RCC 7860 (cell line): ENCODE measurements around the gene GHRH.

ENCODE experiments used
- DNase-seq: peaks from one replicate; pipeline ENCODE4 v3.0.0-alpha.2; 2015; ENCODE audit warnings: low spot score
- FAIRE-seq: peaks from 2 replicates; lab custom pipeline; 2012; peaks lifted over from hg19 to GRCh38; lab: Jason Lieb, UNC

GHRH gene

GRCh38 chr20:37261714-37262113, at the start of gene GHRH:
TSS of gene GHRH (minus strand) at chr20:37261814. CDS start at chr20:37256889, 4,925 bp downstream.
- FAIRE-seq = no peak
- DNase-seq = no peak

GRCh38 chr20:37310951-37311350, 49.3 kb upstream of the GHRH start:
- DNase-seq = no peak
- no peak for FAIRE-seq

GRCh38 chr20:37309936-37310590, 48.4 kb upstream of the GHRH start:
- no peak for FAIRE-seq

GRCh38 chr20:37309290-37309689, 47.7 kb upstream of the GHRH start:
- no peak for FAIRE-seq
- no peak for DNase-seq

More at GRCh38 chr20:37309936-37310590, 48.4 kb upstream of the GHRH start:
- no peak for DNase-seq

GRCh38 chr20:37308086-37309050, 46.8 kb upstream of the GHRH start:
- FAIRE-seq (no peak), DNase-seq (no peak)

GRCh38 chr20:37305839-37306238, 44.2 kb upstream of the GHRH start:
- FAIRE-seq (no peak), DNase-seq (no peak)

GRCh38 chr20:37305079-37305478, 43.5 kb upstream of the GHRH start:
- DNase-seq = no peak
- FAIRE-seq = no peak

- DNase-seq (no peak), FAIRE-seq (no peak)
Observed at GRCh38 chr20:37303637-37304036, 42.0 kb upstream of the GHRH start.

GRCh38 chr20:37302981-37303380, 41.4 kb upstream of the GHRH start:
- DNase-seq (no peak), FAIRE-seq (no peak)

GRCh38 chr20:37301558-37301957, 39.9 kb upstream of the GHRH start:
- FAIRE-seq = no peak
- DNase-seq = no peak

GRCh38 chr20:37301120-37301519, 39.5 kb upstream of the GHRH start:
- FAIRE-seq = no peak
- DNase-seq = no peak

- DNase-seq = no peak
- no peak for FAIRE-seq
Observed at GRCh38 chr20:37299718-37300528, 38.3 kb upstream of the GHRH start.

- DNase-seq = no peak
- FAIRE-seq = no peak
Observed at GRCh38 chr20:37298190-37298939, 36.8 kb upstream of the GHRH start.

- DNase-seq = no peak
- no peak for FAIRE-seq
Observed at GRCh38 chr20:37297066-37297736, 35.6 kb upstream of the GHRH start.

GRCh38 chr20:37296371-37296770, 34.8 kb upstream of the GHRH start:
- FAIRE-seq (no peak), DNase-seq (no peak)

- no peak for FAIRE-seq
Observed at GRCh38 chr20:37295595-37295994, 34.0 kb upstream of the GHRH start.

GRCh38 chr20:37295001-37295400, 33.4 kb upstream of the GHRH start:
- FAIRE-seq = peak; percentile 98
- DNase-seq = peak; percentile 98

More at GRCh38 chr20:37295595-37295994, 34.0 kb upstream of the GHRH start:
- peak; percentile 56 for DNase-seq

- DNase-seq (no peak), FAIRE-seq (no peak)
Observed at GRCh38 chr20:37294262-37294981, 32.8 kb upstream of the GHRH start.

GRCh38 chr20:37293301-37293943, 31.8 kb upstream of the GHRH start:
- FAIRE-seq = no peak

More at GRCh38 chr20:37293301-37293943, 31.8 kb upstream of the GHRH start:
- no peak for DNase-seq
